SK-N-SH (cell line): ENCODE results near the gene TTC28. TPM values are rescaled to one million over a fixed set of nuclear protein-coding genes. Genes with fewer than 3 reads are reported as not detected.
A peak's percentile ranks its signal among the peaks of the same experiment; 100 is the strongest.

Experiments
- CTCF ChIA-PET: fragments of 300-600, 350-600 bp; formaldehyde crosslinking; extraction: SDS; loops from one replicate; lab custom pipeline; 2021; lab: Yijun Ruan, JAX
- POLR2A ChIA-PET: fragments of 350-600 bp; sonication (Branson Sonifier 250); formaldehyde crosslinking; extraction: SDS; loops from one replicate; lab custom pipeline; 2020; ENCODE audit warnings: antibody characterized with exemption, inconsistent platforms; lab: Yijun Ruan, JAX
- DNase-seq: peaks from one replicate; pipeline ENCODE4 v3.0.0; 2012
- H2AFZ ChIP-seq: fragments of 200-600 bp; sonication (generic); 2 replicates; pipeline ENCODE4 v1.8.1; 2016; ENCODE audit warnings: antibody characterized with exemption, mild to moderate bottlenecking, low read depth
- H3F3A ChIP-seq: fragments of 200-600 bp; sonication (generic); replicated peaks from 2 replicates; pipeline ENCODE3; 2016; ENCODE audit warnings: antibody characterized with exemption, mild to moderate bottlenecking; ENCODE audit not compliant: insufficient read depth
- H3K27ac ChIP-seq, 2 experiments: fragments of 200-500 bp in 1 of 2; fragments of 200-600 bp in 1 of 2; sonication (Bioruptor generic) in 1 of 2; sonication (generic), shearing (Covaris generic) in 1 of 2; 2 replicates each; pipeline versions ENCODE4 v1.5.1 to v1.6.1; 2014 to 2016; ENCODE audit warnings: low read depth in 2 of 2, inconsistent platforms in 1 of 2, low read length in 1 of 2, mild to moderate bottlenecking in 1 of 2, mixed read lengths in 1 of 2
- H3K27me3 ChIP-seq: fragments of 200-600 bp; sonication (generic), shearing (Covaris generic); 2 replicates; pipeline ENCODE4 v1.6.1; 2016; ENCODE audit warnings: mixed run types; ENCODE audit not compliant: insufficient read depth
- H3K36me3 ChIP-seq, 2 experiments: fragments of 200-500 bp in 1 of 2; fragments of 200-600 bp in 1 of 2; sonication (Bioruptor generic) in 1 of 2; sonication (generic) in 1 of 2; replicated peaks in 1 of 2; 2 replicates each; pipeline versions ENCODE3 to v1.5.1; 2014 to 2016; ENCODE audit warnings: low read length in 1 of 2, mild to moderate bottlenecking in 1 of 2; ENCODE audit not compliant: insufficient read depth in 2 of 2, control insufficient read depth in 1 of 2
- H3K4me1 ChIP-seq, 2 experiments: fragments of 200-500 bp in 1 of 2; fragments of 200-600 bp in 1 of 2; sonication (Bioruptor generic) in 1 of 2; sonication (generic), shearing (Covaris generic) in 1 of 2; 2 replicates each; pipeline versions ENCODE4 v1.5.1 to v1.6.1; 2014 to 2016; ENCODE audit warnings: low read depth in 1 of 2, low read length in 1 of 2, mixed run types in 1 of 2; ENCODE audit not compliant: insufficient read depth in 2 of 2, control insufficient read depth in 1 of 2
- H3K4me2 ChIP-seq: fragments of 200-600 bp; sonication (generic), shearing (Covaris generic); 2 replicates; pipeline ENCODE4 v1.6.1; 2017; ENCODE audit warnings: mixed run types
- H3K4me3 ChIP-seq, 2 experiments: fragments of 200-500 bp in 1 of 2; fragments of 200-600 bp in 1 of 2; sonication (Bioruptor generic) in 1 of 2; sonication (generic), shearing (Covaris generic) in 1 of 2; 2 replicates each; pipeline versions ENCODE4 v1.5.1 to v1.8.1; 2014 to 2016; ENCODE audit warnings: low read depth in 2 of 2, inconsistent platforms in 1 of 2, low read length in 1 of 2, mild to moderate bottlenecking in 1 of 2, mixed read lengths in 1 of 2, moderate library complexity in 1 of 2
- H3K79me2 ChIP-seq: fragments of 200-600 bp; sonication (generic); 2 replicates; pipeline ENCODE4 v1.8.1; 2017; ENCODE audit warnings: mild to moderate bottlenecking; ENCODE audit not compliant: insufficient read depth
- H3K9ac ChIP-seq: fragments of 200-600 bp; sonication (generic); 2 replicates; pipeline ENCODE4 v1.6.1; 2017; ENCODE audit warnings: mixed run types
- H3K9me2 ChIP-seq: fragments of 200-600 bp; sonication (generic); 2 replicates; pipeline ENCODE4 v1.6.1; 2017; ENCODE audit warnings: mixed run types
- H3K9me3 ChIP-seq: fragments of 200-600 bp; sonication (generic); 2 replicates; pipeline ENCODE4 v1.6.1; 2017; ENCODE audit warnings: mixed run types, mild to moderate bottlenecking, moderate library complexity
- H4K20me1 ChIP-seq: fragments of 200-600 bp; sonication (generic); 2 replicates; pipeline ENCODE4 v1.6.1; 2017; ENCODE audit warnings: mild to moderate bottlenecking, mixed run types; ENCODE audit not compliant: insufficient read depth
- CHD2 ChIP-seq: fragments of 150-350 bp; IDR thresholded peaks from 2 replicates; pipeline ENCODE4 v1.6.1; 2018; ENCODE audit warnings: low read length; ENCODE audit not compliant: partially characterized antibody
- EP300 ChIP-seq, 2 experiments: IDR thresholded peaks; 2 replicates each; pipeline versions ENCODE4 v1.4.0 to v1.6.1; 2012; ENCODE audit warnings: borderline replicate concordance in 1 of 2, low read depth in 1 of 2, low read length in 1 of 2
- FOSL2 ChIP-seq: IDR thresholded peaks from 2 replicates; pipeline ENCODE4 v1.4.0; 2012; ENCODE audit warnings: low read depth, mild to moderate bottlenecking, moderate library complexity, borderline replicate concordance
- FOXM1 ChIP-seq: IDR thresholded peaks from 2 replicates; pipeline ENCODE4 v1.4.0; 2012; ENCODE audit warnings: low read depth, mild to moderate bottlenecking
- GABPA ChIP-seq: IDR thresholded peaks from 2 replicates; pipeline ENCODE4 v1.4.0; 2012; ENCODE audit warnings: low read depth, mild to moderate bottlenecking
- JUND ChIP-seq: IDR thresholded peaks from 2 replicates; pipeline ENCODE4 v1.4.0; 2012
- NFIC ChIP-seq: IDR thresholded peaks from 2 replicates; pipeline ENCODE4 v1.4.0; 2012; ENCODE audit warnings: borderline replicate concordance
- POLR2AphosphoS5 ChIP-seq: IDR thresholded peaks from 2 replicates; pipeline ENCODE4 v1.6.1; 2012; ENCODE audit warnings: low read depth, low read length
- RAD21 ChIP-seq: IDR thresholded peaks from 2 replicates; pipeline ENCODE4 v1.6.1; 2012; ENCODE audit warnings: mild to moderate bottlenecking, low read length
- RXRA ChIP-seq: IDR thresholded peaks from 2 replicates; pipeline ENCODE4 v1.4.0; 2012; ENCODE audit warnings: low read depth, mild to moderate bottlenecking, borderline replicate concordance
- SIN3A ChIP-seq: IDR thresholded peaks from 2 replicates; pipeline ENCODE4 v1.6.1; 2012; ENCODE audit warnings: low read depth, mild to moderate bottlenecking, low read length, moderate library complexity, borderline replicate concordance
- TCF12 ChIP-seq: IDR thresholded peaks from 2 replicates; pipeline ENCODE4 v1.4.0; 2012
- TEAD4 ChIP-seq: IDR thresholded peaks from 2 replicates; pipeline ENCODE4 v1.4.0; 2012; ENCODE audit warnings: mild to moderate bottlenecking, borderline replicate concordance; ENCODE audit not compliant: insufficient read depth
- YY1 ChIP-seq: IDR thresholded peaks from 2 replicates; pipeline ENCODE4 v1.4.0; 2012; ENCODE audit warnings: low read depth, mild to moderate bottlenecking
- WGBS: methylation state at CpG from one replicate; pipeline ENCODE4 v1.1.6; 2017; ENCODE audit warnings: low lambda C conversion rate; 5-methylcytosine and 5-hydroxymethylcytosine counted together
- polyA plus RNA-seq, 3 experiments: library from polyadenylated mRNA; depleted of rRNA; stranded (reverse); fragments of >200 nt; gene quantifications; 2 replicates each; pipeline ENCODE4 v1.2.3, GENCODE V29; 2012
- TF ChIP-seq, protein P1 (sequence below): IDR thresholded peaks from 2 replicates; pipeline ENCODE4 v1.6.1; 2012; ENCODE audit warnings: mild to moderate bottlenecking, low read depth, low read length, moderate library complexity
- TF ChIP-seq, protein P2 (sequence below): fragments of 150-350 bp; IDR thresholded peaks from 2 replicates; pipeline ENCODE4 v1.6.1; 2017; ENCODE audit warnings: antibody characterized with exemption, low read length, low read depth, borderline replicate concordance

Gene TTC28
- polyA plus RNA-seq, 1 of the 3 experiments (the other 2 are of a cell fraction) = 5.9 TPM

DNA sequence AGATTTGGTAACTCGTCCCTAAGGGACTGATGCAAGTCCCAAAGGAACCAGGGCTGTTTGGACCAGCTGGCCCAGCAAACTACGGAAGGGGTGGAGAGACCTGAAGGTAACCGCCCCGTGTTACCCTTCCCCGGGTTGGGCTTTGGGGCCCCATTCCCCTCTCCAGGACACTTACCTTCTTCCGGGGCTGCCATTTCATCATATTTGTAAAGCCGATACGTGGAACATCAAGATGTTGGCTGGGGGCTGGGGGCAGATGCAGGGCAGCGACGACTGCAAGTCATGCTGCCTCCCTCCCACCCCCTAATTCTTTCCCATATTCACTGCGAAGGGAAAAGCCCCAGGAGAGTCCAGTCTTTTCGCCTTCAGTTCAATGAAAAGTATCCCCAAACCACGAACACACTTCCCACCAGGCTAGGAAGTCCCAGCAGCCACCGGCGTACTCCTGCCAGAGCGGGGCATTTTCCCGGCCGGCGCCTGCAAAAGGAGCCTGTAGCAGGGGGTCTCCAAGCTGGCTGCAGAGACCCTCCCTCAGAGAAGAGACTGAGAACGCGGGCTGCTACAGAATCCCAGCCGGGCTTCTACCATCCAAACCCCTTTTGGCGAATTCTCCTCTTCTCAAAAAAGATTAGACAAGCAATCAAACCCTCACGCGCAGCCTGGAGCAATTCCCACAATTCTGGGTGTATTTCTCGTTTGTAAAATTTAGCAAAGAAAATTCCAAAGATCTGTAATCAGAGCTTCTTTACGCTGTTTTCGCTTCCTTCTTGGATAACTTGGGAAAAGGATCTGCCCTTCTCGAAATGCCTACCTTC, 236.7 kb downstream of the TTC28 start:
- H4K20me1 ChIP-seq = no peaks in the 10 kb centered on the region; the same call in 1 of the 2 replicates
- H3K4me1 ChIP-seq = peaks cover 13 to 23% of the 10 kb centered on the region in 2 experiments; a peak in 3 of 4 replicates
- H3K27ac ChIP-seq = peak overlapping the region; percentile 62 to 91
- DNase-seq = peak; percentile 56
- TF ChIP-seq, protein P1, sequence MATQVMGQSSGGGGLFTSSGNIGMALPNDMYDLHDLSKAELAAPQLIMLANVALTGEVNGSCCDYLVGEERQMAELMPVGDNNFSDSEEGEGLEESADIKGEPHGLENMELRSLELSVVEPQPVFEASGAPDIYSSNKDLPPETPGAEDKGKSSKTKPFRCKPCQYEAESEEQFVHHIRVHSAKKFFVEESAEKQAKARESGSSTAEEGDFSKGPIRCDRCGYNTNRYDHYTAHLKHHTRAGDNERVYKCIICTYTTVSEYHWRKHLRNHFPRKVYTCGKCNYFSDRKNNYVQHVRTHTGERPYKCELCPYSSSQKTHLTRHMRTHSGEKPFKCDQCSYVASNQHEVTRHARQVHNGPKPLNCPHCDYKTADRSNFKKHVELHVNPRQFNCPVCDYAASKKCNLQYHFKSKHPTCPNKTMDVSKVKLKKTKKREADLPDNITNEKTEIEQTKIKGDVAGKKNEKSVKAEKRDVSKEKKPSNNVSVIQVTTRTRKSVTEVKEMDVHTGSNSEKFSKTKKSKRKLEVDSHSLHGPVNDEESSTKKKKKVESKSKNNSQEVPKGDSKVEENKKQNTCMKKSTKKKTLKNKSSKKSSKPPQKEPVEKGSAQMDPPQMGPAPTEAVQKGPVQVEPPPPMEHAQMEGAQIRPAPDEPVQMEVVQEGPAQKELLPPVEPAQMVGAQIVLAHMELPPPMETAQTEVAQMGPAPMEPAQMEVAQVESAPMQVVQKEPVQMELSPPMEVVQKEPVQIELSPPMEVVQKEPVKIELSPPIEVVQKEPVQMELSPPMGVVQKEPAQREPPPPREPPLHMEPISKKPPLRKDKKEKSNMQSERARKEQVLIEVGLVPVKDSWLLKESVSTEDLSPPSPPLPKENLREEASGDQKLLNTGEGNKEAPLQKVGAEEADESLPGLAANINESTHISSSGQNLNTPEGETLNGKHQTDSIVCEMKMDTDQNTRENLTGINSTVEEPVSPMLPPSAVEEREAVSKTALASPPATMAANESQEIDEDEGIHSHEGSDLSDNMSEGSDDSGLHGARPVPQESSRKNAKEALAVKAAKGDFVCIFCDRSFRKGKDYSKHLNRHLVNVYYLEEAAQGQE = no peak
- TF ChIP-seq SIN3A (no peak), POLR2AphosphoS5 (no peak), RXRA (no peak), CHD2 (no peak), TCF12 (no peak), YY1 (no peak), FOXM1 (no peak), TEAD4 (no peak), RAD21 (no peak), JUND (no peak), GABPA (no peak), FOSL2 (no peak), NFIC (no peak), EP300 (IDR thresholded peaks at IDR 0.05; ENCODE audit: borderline replicate concordance in 1 of 2, low read depth in 1 of 2, low read length in 1 of 2) (no peak)
- TF ChIP-seq, protein P2, sequence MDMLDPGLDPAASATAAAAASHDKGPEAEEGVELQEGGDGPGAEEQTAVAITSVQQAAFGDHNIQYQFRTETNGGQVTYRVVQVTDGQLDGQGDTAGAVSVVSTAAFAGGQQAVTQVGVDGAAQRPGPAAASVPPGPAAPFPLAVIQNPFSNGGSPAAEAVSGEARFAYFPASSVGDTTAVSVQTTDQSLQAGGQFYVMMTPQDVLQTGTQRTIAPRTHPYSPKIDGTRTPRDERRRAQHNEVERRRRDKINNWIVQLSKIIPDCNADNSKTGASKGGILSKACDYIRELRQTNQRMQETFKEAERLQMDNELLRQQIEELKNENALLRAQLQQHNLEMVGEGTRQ = no peak
- 11% methylated on average over 28 of the region's 29 CpGs for WGBS
- no peaks in the 10 kb centered on the region for H3K9me2 ChIP-seq
- no peaks in the 10 kb centered on the region for H3K27me3 ChIP-seq
- no peaks in the 10 kb centered on the region for H3K36me3 ChIP-seq
- ChIA-PET POLR2A (interaction anchor here (0.7 to 1.6 kb wide), 2 partner anchors 423 to 425 kb away, joined by 3 to 4 read pairs; no protein-coding TSS in a partner anchor), CTCF (interaction anchor here (0.5 to 6.4 kb wide), 44 partner anchors 9 to 424 kb away, joined by 3 to 74 read pairs (median 4); no protein-coding TSS in a partner anchor)
- H3K4me2 ChIP-seq = peak overlapping the region; percentile 91
- peak overlapping the region; percentile 67 to 76 for H3K4me3 ChIP-seq
- H2AFZ ChIP-seq = peak overlapping the region; percentile 71
- H3K9ac ChIP-seq = peak overlapping the region; percentile 65
- H3F3A ChIP-seq = no peaks in the 10 kb centered on the region
- H3K9me3 ChIP-seq = no peaks in the 10 kb centered on the region
- peaks cover 29% of the 10 kb centered on the region for H3K79me2 ChIP-seq
